Spleen (tissue), 11 donors: Measurements from ENCODE around the gene TBC1D21. TPM values are rescaled to one million over a fixed set of nuclear protein-coding genes. Genes with fewer than 3 reads are reported as not detected.

ENCODE experiments used
- DNase-seq: peaks from one replicate; pipeline ENCODE4 v3.0.0-alpha.2; 2020
- H3K27ac ChIP-seq, 8 donors: fragments of 200-600 bp; sonication (generic) in 7 of 8; 1 replicate in 4 of 8; 2 replicates in 4 of 8; pipeline versions ENCODE4 v1.5.0 to v1.8.0; 2016 to 2021; ENCODE audit warnings: inconsistent platforms in 4 of 8, mild to moderate bottlenecking in 4 of 8, moderate library complexity in 1 of 8
- H3K27me3 ChIP-seq, 7 donors: fragments of 200-600 bp; sonication (generic) in 6 of 7; replicated peaks in 1 of 7; 1 replicate in 4 of 7; 2 replicates in 3 of 7; pipeline versions ENCODE4 v1.5.0 to v1.8.0; 2016 to 2021; ENCODE audit warnings: inconsistent platforms in 3 of 7, mild to moderate bottlenecking in 1 of 7
- H3K36me3 ChIP-seq, 6 donors: fragments of 200-600 bp; sonication (generic) in 5 of 6; 1 replicate in 4 of 6; 2 replicates in 2 of 6; pipeline versions ENCODE4 v1.5.0 to v1.8.0; 2016 to 2021; ENCODE audit warnings: inconsistent platforms in 2 of 6
- H3K4me1 ChIP-seq, 6 donors: fragments of 200-600 bp; sonication (generic) in 5 of 6; 1 replicate in 3 of 6; 2 replicates in 3 of 6; pipeline versions ENCODE4 v1.5.0 to v1.8.0; 2016 to 2021; ENCODE audit warnings: inconsistent platforms in 3 of 6
- H3K4me3 ChIP-seq, 8 donors: fragments of 200-600 bp; sonication (generic) in 7 of 8; 1 replicate in 4 of 8; 2 replicates in 4 of 8; pipeline versions ENCODE4 v1.5.0 to v1.8.0; 2016 to 2021; ENCODE audit warnings: inconsistent platforms in 4 of 8, mild to moderate bottlenecking in 4 of 8, moderate library complexity in 2 of 8
- H3K9me3 ChIP-seq, 8 donors: fragments of 200-600 bp; sonication (generic) in 7 of 8; 1 replicate in 4 of 8; 2 replicates in 4 of 8; pipeline versions ENCODE4 v1.5.0 to v1.8.0; 2016 to 2021; ENCODE audit warnings: inconsistent platforms in 4 of 8
- CTCF ChIP-seq, 11 experiments: fragments of 200-600 bp in 7 of 11; fragments of 450-650 bp in 4 of 11; sonication (generic) in 4 of 11; IDR thresholded peaks in 8 of 11; conservative IDR thresholded peaks in 3 of 11; 1 replicate in 7 of 11; 2 replicates in 4 of 11; pipeline versions ENCODE4 v1.4.0 to v1.8.0; 2016 to 2021; ENCODE audit warnings: antibody characterized with exemption in 11 of 11, inconsistent platforms in 4 of 11, mild to moderate bottlenecking in 1 of 11
- POLR2A ChIP-seq, 3 donors: fragments of 450-650 bp; IDR thresholded peaks; one replicate each; pipeline ENCODE4 v1.5.1; 2017; ENCODE audit warnings: antibody characterized with exemption in 3 of 3, mild to moderate bottlenecking in 1 of 3
- POLR2AphosphoS5 ChIP-seq, 3 donors: sonication (generic); formaldehyde crosslinking; IDR thresholded peaks; one replicate each; pipeline ENCODE4 v1.5.1; 2017; ENCODE audit warnings: antibody characterized with exemption in 3 of 3
- WGBS, 5 donors: extraction: QIAGEN DNeasy Blood & Tissue Kit in 3 of 5; methylation state at CpG; one replicate each; pipeline versions ENCODE4 v1.1.5 to v1.1.7; 2013 to 2018; 5-methylcytosine and 5-hydroxymethylcytosine counted together
- intact Hi-C: fragments of 100-400 bp; cut with DNase I; formaldehyde crosslinking; loops from one replicate; pipeline ENCODE4 v1.15.0; 2023; ENCODE audit warnings: low total_unique reads
- polyA plus RNA-seq, 3 donors: library from polyadenylated mRNA; stranded (reverse); fragments of 200-250 nt; gene quantifications; one replicate each; pipeline ENCODE4 v1.2.1, GENCODE V29; 2013
- total RNA-seq, 7 donors: library from RNA; depleted of rRNA in 3 of 7; stranded (reverse); fragments of >200 nt in 3 of 7; fragmentation: NEBNext Ultra II Directional in 4 of 7; extraction: Animal tissue kit (Norgen Biotek cat#: 25700) in 4 of 7; gene quantifications; one replicate each; pipeline versions ENCODE4 v1.1.0 to v1.2.1, GENCODE V29; 2016 to 2021
- donor health status: healthy with polysubstance abuse.
- donor health status: DM: no; HTN: no; CAD: no; lungs with moderate emphysema.
- donor health status: DM: no; HTN: no; CAD: no.
- donor health status: Bipolar disorder and iron deficiency.
- donor health status: healthy.
- donor health status: DM: no; HTN: no; CAD: no.
- donor health status: DM: yes; HTN: yes; CAD: no.

The TBC1D21 gene
- total and polyA plus RNA-seq, 10 donors = not detected

- DNase-seq = no peak
- Histone ChIP-seq H3K27ac (no peak overlapping the region), H3K4me1 (no peaks in the 10 kb centered on the region), H3K4me3 (no peak overlapping the region), H3K36me3 (no peaks in the 10 kb centered on the region), H3K27me3 (peaks cover 0 to 26% (median 0%) of the 10 kb centered on the region in 7 donors), H3K9me3 (no peaks in the 10 kb centered on the region)
- intact Hi-C loops = no loop called here
- TF ChIP-seq POLR2AphosphoS5 (IDR thresholded peaks at IDR 0.05) = no peak
- 71 to 89% (median 84%) methylated on average over 6 to 9 of the region's 9 CpGs for WGBS, 5 donors
These were observed 12.8 kb downstream of the TBC1D21 start for GRCh38 chr15:73885954-73886700.

- H3K4me1 ChIP-seq = no peaks in the 10 kb centered on the region
- 70 to 85% (median 80%) methylated on average over 5 of the region's 5 CpGs for WGBS, 5 donors
- TF ChIP-seq CTCF (IDR thresholded peaks at IDR 0.05 in 8 of 11, conservative IDR thresholded peaks at IDR 0.05 in 3 of 11) (no peak), POLR2AphosphoS5 (IDR thresholded peaks at IDR 0.05) (no peak), POLR2A (IDR thresholded peaks at IDR 0.05) (no peak)
- intact Hi-C loops = no loop called here
- H3K27me3 ChIP-seq = peaks cover 0 to 27% (median 0%) of the 10 kb centered on the region in 7 donors
- no peak overlapping the region for H3K4me3 ChIP-seq
- H3K27ac ChIP-seq = no peak overlapping the region
- DNase-seq = no peak
- peaks cover 0 to 6% (median under 1%) of the 10 kb centered on the region in 8 donors for H3K9me3 ChIP-seq
- no peaks in the 10 kb centered on the region for H3K36me3 ChIP-seq
These were observed 13.5 kb downstream of the TBC1D21 start for GRCh38 chr15:73886717-73887345.

- intact Hi-C loops = no loop called here
- WGBS, 5 donors = 65 to 75% (median 68%) methylated on average over 4 to 7 of the region's 7 CpGs
- H3K27ac ChIP-seq = no peak overlapping the region
- H3K36me3 ChIP-seq = no peaks in the 10 kb centered on the region
- no peak for TF ChIP-seq POLR2A (IDR thresholded peaks at IDR 0.05)
- no peak for TF ChIP-seq CTCF (IDR thresholded peaks at IDR 0.05 in 8 of 11, conservative IDR thresholded peaks at IDR 0.05 in 3 of 11)
- no peak for TF ChIP-seq POLR2AphosphoS5 (IDR thresholded peaks at IDR 0.05)
- no peaks in the 10 kb centered on the region for H3K4me1 ChIP-seq
- H3K4me3 ChIP-seq = no peak overlapping the region
- peaks cover 0 to 12% (median 6%) of the 10 kb centered on the region in 8 donors for H3K9me3 ChIP-seq
- peaks cover 0 to 24% (median 0%) of the 10 kb centered on the region in 7 donors for H3K27me3 ChIP-seq
- no peak for DNase-seq
These were observed 14.1 kb downstream of the TBC1D21 start for GRCh38 chr15:73887481-73887880.

- TF ChIP-seq POLR2A (IDR thresholded peaks at IDR 0.05) (no peak), CTCF (IDR thresholded peaks at IDR 0.05 in 8 of 11, conservative IDR thresholded peaks at IDR 0.05 in 3 of 11) (no peak), POLR2AphosphoS5 (IDR thresholded peaks at IDR 0.05) (no peak)
- H3K36me3 ChIP-seq = no peaks in the 10 kb centered on the region
- H3K9me3 ChIP-seq = peaks cover 0 to 17% (median 7%) of the 10 kb centered on the region in 8 donors
- H3K4me1 ChIP-seq = no peaks in the 10 kb centered on the region
- 62 to 79% (median 70%) methylated on average over 10 of the region's 10 CpGs for WGBS, 5 donors
- DNase-seq = no peak
- peaks cover 0 to 15% (median 0%) of the 10 kb centered on the region in 7 donors for H3K27me3 ChIP-seq
- H3K4me3 ChIP-seq = no peak overlapping the region
- intact Hi-C loops = no loop called here
- H3K27ac ChIP-seq = no peak overlapping the region
These were observed 15.1 kb downstream of the TBC1D21 start for GRCh38 chr15:73888224-73889041.
